DLD1 (cell line): Measurements from ENCODE around the gene DGKG.

Experiments used
- in situ Hi-C: cut with HindIII; loops from 2 replicates; pipeline ENCODE4 v1.10.0; 2017; ENCODE audit warnings: low sequenced_read_pairs

Gene DGKG

GRCh38 chr3:186361762-186362536 is at the start of gene DGKG:
Gene DGKG (minus strand): TSS chr3:186362234. CDS start chr3:186320459, 41,775 bp downstream.
- in situ Hi-C loops, result no loop called here

GRCh38 chr3:186411089-186411488 is 49.1 kb upstream of the DGKG start:
- in situ Hi-C loops, result no loop called here

GRCh38 chr3:186406669-186407635 is 44.9 kb upstream of the DGKG start:
- in situ Hi-C loops, result no loop called here

GRCh38 chr3:186401556-186401955 is 39.5 kb upstream of the DGKG start:
- in situ Hi-C loops, result no loop called here

GRCh38 chr3:186400662-186401061 is 38.6 kb upstream of the DGKG start:
- in situ Hi-C loops, result no loop called here

- in situ Hi-C loops, result no loop called here
Measured at GRCh38 chr3:186400026-186400425, 38.0 kb upstream of the DGKG start.

- in situ Hi-C loops, result no loop called here
Measured at GRCh38 chr3:186394566-186395217, 32.7 kb upstream of the DGKG start.

- in situ Hi-C loops, result no loop called here
Measured at GRCh38 chr3:186386883-186387560, 25.0 kb upstream of the DGKG start.

- in situ Hi-C loops, result no loop called here
Measured at GRCh38 chr3:186385856-186386602, 24.0 kb upstream of the DGKG start.

- in situ Hi-C loops, result no loop called here
Measured at GRCh38 chr3:186383026-186383993, 21.3 kb upstream of the DGKG start.

GRCh38 chr3:186382217-186382885 is 20.3 kb upstream of the DGKG start:
- in situ Hi-C loops, result no loop called here

GRCh38 chr3:186381424-186382216 is 19.6 kb upstream of the DGKG start:
- in situ Hi-C loops, result no loop called here

GRCh38 chr3:186380622-186381380 is 18.8 kb upstream of the DGKG start:
- in situ Hi-C loops, result no loop called here

GRCh38 chr3:186375443-186375842 is 13.4 kb upstream of the DGKG start:
- in situ Hi-C loops, result no loop called here

GRCh38 chr3:186374376-186374775 is 12.3 kb upstream of the DGKG start:
- in situ Hi-C loops, result no loop called here

GRCh38 chr3:186369217-186369616 is 7.2 kb upstream of the DGKG start:
- in situ Hi-C loops, result no loop called here

GRCh38 chr3:186368717-186369116 is 6.7 kb upstream of the DGKG start:
- in situ Hi-C loops, result no loop called here
